Measurements from ENCODE around the gene MYOT. TPM values are rescaled to one million over a fixed set of nuclear protein-coding genes. Genes with fewer than 3 reads are reported as not detected.
"Not testable (repeated sequence)": the region's sequence is repeated elsewhere in the genome, so short reads cannot be mapped to it uniquely, and the experiment has no call there.

The MYOT gene
- total RNA-seq, 1 donor from 2014 or later, result not detected

- Mint-ChIP-seq H3K4me3 (ENCODE audit: unreplicated experiment) (no peak overlapping the region), H3K9me3 (ENCODE audit: unreplicated experiment) (no peaks in the 10 kb centered on the region), H3K4me1 (ENCODE audit: unreplicated experiment) (no peaks in the 10 kb centered on the region), H3K36me3 (ENCODE audit: unreplicated experiment) (no peaks in the 10 kb centered on the region), H3K27me3 (ENCODE audit: unreplicated experiment) (peaks cover 39% of the 10 kb centered on the region), H3K27ac (ENCODE audit: unreplicated experiment) (no peak overlapping the region)
- DNase-seq (ENCODE audit: extremely low spot score, unreplicated experiment), result no peak
- TF ChIP-seq CTCF (IDR thresholded peaks at IDR 0.05), result no peak
Observed at GRCh38 chr5:137858954-137859353, 8.7 kb upstream of the MYOT start.

- H3K4me3 Mint-ChIP-seq (ENCODE audit: unreplicated experiment), result no peak overlapping the region
- H3K27ac Mint-ChIP-seq (ENCODE audit: unreplicated experiment), result no peak overlapping the region
- DNase-seq (ENCODE audit: extremely low spot score, unreplicated experiment), result no peak
- H3K36me3 Mint-ChIP-seq (ENCODE audit: unreplicated experiment), result no peaks in the 10 kb centered on the region
- no peak for TF ChIP-seq CTCF (IDR thresholded peaks at IDR 0.05)
- peaks cover 57% of the 10 kb centered on the region for H3K27me3 Mint-ChIP-seq (ENCODE audit: unreplicated experiment)
- no peaks in the 10 kb centered on the region for H3K9me3 Mint-ChIP-seq (ENCODE audit: unreplicated experiment)
- no peaks in the 10 kb centered on the region for H3K4me1 Mint-ChIP-seq (ENCODE audit: unreplicated experiment)
Observed at GRCh38 chr5:137862251-137862650, 5.4 kb upstream of the MYOT start.

- H3K4me1 Mint-ChIP-seq (ENCODE audit: unreplicated experiment); H3K36me3 Mint-ChIP-seq (ENCODE audit: unreplicated experiment); H3K9me3 Mint-ChIP-seq (ENCODE audit: unreplicated experiment); H3K27ac Mint-ChIP-seq (ENCODE audit: unreplicated experiment); DNase-seq (ENCODE audit: extremely low spot score, unreplicated experiment); H3K4me3 Mint-ChIP-seq (ENCODE audit: unreplicated experiment): not testable (repeated sequence)
- peaks cover 56% of the 10 kb centered on the region for H3K27me3 Mint-ChIP-seq (ENCODE audit: unreplicated experiment)
Observed at GRCh38 chr5:137863653-137864052, 4.0 kb upstream of the MYOT start.

- no peak for TF ChIP-seq CTCF (IDR thresholded peaks at IDR 0.05)
- H3K9me3 Mint-ChIP-seq (ENCODE audit: unreplicated experiment), result no peaks in the 10 kb centered on the region
- H3K4me3 Mint-ChIP-seq (ENCODE audit: unreplicated experiment), result no peak overlapping the region
- H3K27me3 Mint-ChIP-seq (ENCODE audit: unreplicated experiment), result peaks cover 64% of the 10 kb centered on the region
- no peaks in the 10 kb centered on the region for H3K36me3 Mint-ChIP-seq (ENCODE audit: unreplicated experiment)
- H3K27ac Mint-ChIP-seq (ENCODE audit: unreplicated experiment), result no peak overlapping the region
- no peaks in the 10 kb centered on the region for H3K4me1 Mint-ChIP-seq (ENCODE audit: unreplicated experiment)
- no peak for DNase-seq (ENCODE audit: extremely low spot score, unreplicated experiment)
Observed at GRCh38 chr5:137866541-137867388, 895 bp upstream of the MYOT start.

- Mint-ChIP-seq H3K36me3 (ENCODE audit: unreplicated experiment) (no peaks in the 10 kb centered on the region), H3K4me3 (ENCODE audit: unreplicated experiment) (no peak overlapping the region), H3K9me3 (ENCODE audit: unreplicated experiment) (no peaks in the 10 kb centered on the region), H3K27ac (ENCODE audit: unreplicated experiment) (no peak overlapping the region), H3K4me1 (ENCODE audit: unreplicated experiment) (no peaks in the 10 kb centered on the region), H3K27me3 (ENCODE audit: unreplicated experiment) (peaks cover 69% of the 10 kb centered on the region)
- DNase-seq (ENCODE audit: extremely low spot score, unreplicated experiment), result no peak
- TF ChIP-seq CTCF (IDR thresholded peaks at IDR 0.05), result no peak
Observed at GRCh38 chr5:137870647-137871339, 3.1 kb downstream of the MYOT start.

Data from osteocyte (in vitro differentiated cells).